CMK (cell line): ENCODE data around the gene DPEP3.
A peak's percentile ranks its signal among the peaks of the same experiment; 100 is the strongest.
"Not testable (repeated sequence)": the region's sequence is repeated elsewhere in the genome, so short reads cannot be mapped to it uniquely, and the experiment has no call there.

Experiments used
- DNase-seq: peaks from one replicate; pipeline ENCODE4 v3.0.0-alpha.2; 2010; ENCODE audit warnings: low read depth

The DPEP3 gene

GRCh38 chr16:67993207-67994039 lies 13.1 kb upstream of the DPEP3 start:
- peak; percentile 87 for DNase-seq

GRCh38 chr16:67992661-67993206 lies 12.4 kb upstream of the DPEP3 start:
- no peak for DNase-seq

- no peak for DNase-seq
Observed at GRCh38 chr16:67990018-67990386, 9.7 kb upstream of the DPEP3 start.

GRCh38 chr16:67989322-67990017 lies 9.2 kb upstream of the DPEP3 start:
- no peak for DNase-seq

- DNase-seq: no peak
Observed at GRCh38 chr16:67988675-67989074, 8.4 kb upstream of the DPEP3 start.

- no peak for DNase-seq
Observed at GRCh38 chr16:67987460-67988160, 7.3 kb upstream of the DPEP3 start.

- DNase-seq: no peak
Observed at GRCh38 chr16:67986949-67987348, 6.7 kb upstream of the DPEP3 start.

GRCh38 chr16:67982011-67982696 lies 1.9 kb upstream of the DPEP3 start:
- DNase-seq: no peak

- no peak for DNase-seq
Observed at GRCh38 chr16:67977469-67978227, 2.7 kb downstream of the DPEP3 start.

GRCh38 chr16:67977005-67977404 lies 3.3 kb downstream of the DPEP3 start:
- no peak for DNase-seq

GRCh38 chr16:67976205-67976604 lies 4.1 kb downstream of the DPEP3 start:
- DNase-seq: no peak

GRCh38 chr16:67975321-67976105 lies 4.8 kb downstream of the DPEP3 start:
- no peak for DNase-seq

- DNase-seq: not testable (repeated sequence)
Observed at GRCh38 chr16:67972285-67972684, 8.0 kb downstream of the DPEP3 start.

- no peak for DNase-seq
Observed at GRCh38 chr16:67971111-67971510, 9.2 kb downstream of the DPEP3 start.

- DNase-seq: no peak
Observed at GRCh38 chr16:67969254-67970039, 10.9 kb downstream of the DPEP3 start.

- peak; percentile 66 for DNase-seq
Observed at GRCh38 chr16:67968400-67969253, 11.7 kb downstream of the DPEP3 start, which contains the start of gene SLC12A4. Gene SLC12A4 (minus strand): TSS chr16:67968637. CDS start chr16:67968553, 84 bp downstream.

- no peak for DNase-seq
Observed at GRCh38 chr16:67967958-67968399, 12.3 kb downstream of the DPEP3 start.

- DNase-seq: no peak
Observed at GRCh38 chr16:67967183-67967957, 12.9 kb downstream of the DPEP3 start.
